ENCODE results near the gene EEF2. TPM values are rescaled to one million over a fixed set of nuclear protein-coding genes. Genes with fewer than 3 reads are reported as not detected.

EEF2 gene
- total and polyA plus RNA-seq, 2 donors (not counting 1 experiment from before 2014, with no cell fraction given), result 1,449 to 3,167 TPM

DNA sequence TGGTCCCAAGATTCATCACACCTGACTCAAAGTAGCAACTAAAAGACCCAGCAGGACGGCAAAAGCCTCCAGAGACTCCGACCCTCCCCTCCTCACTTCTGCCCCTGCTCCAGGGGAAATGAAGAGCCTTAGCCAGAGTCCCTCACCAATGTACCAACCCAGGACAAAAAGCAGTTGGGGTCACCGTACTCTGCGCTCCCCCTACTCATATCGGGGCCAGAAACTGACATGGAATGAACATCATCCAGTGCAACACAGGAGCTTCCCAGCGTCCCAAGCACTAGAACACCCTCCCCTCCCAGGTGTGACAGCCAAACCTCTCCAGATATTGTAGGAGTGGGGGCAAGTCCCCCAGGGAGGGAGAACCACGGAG, 1.7 kb downstream of the EEF2 start:
- Histone ChIP-seq H3K4me2 (replicated peaks; ENCODE audit: low read depth, low read length, poor library complexity, severe bottlenecking) (peak overlapping the region; percentile 76), H2AFZ (ENCODE audit: insufficient read depth, low read depth, low read length, poor library complexity, severe bottlenecking) (no peak overlapping the region), H3K36me3 (replicated peaks in 1 of 2; ENCODE audit: control extremely low read depth in 1 of 2, control insufficient read depth in 1 of 2, extremely low read depth in 1 of 2, insufficient read depth in 2 of 2, low read length in 1 of 2) (peaks cover 3 to 58% of the 10 kb centered on the region in 2 experiments), H3K4me3 (ENCODE audit: control extremely low read depth in 1 of 5, extremely low read depth in 1 of 5, insufficient read depth in 1 of 5, low read depth in 2 of 5, low read length in 4 of 5) (peak overlapping the region in 2 of 5 experiments; percentile 75 to 93), H3K79me2 (ENCODE audit: control insufficient read depth, insufficient read depth, low read length) (peaks cover 43% of the 10 kb centered on the region), H3K4me1 (ENCODE audit: control insufficient read depth in 2 of 2, insufficient read depth in 2 of 2, low read length in 2 of 2) (peaks cover 34 to 47% of the 10 kb centered on the region in 2 donors), H3K9me3 (ENCODE audit: control extremely low read depth in 1 of 3, control insufficient read depth in 2 of 3, insufficient read depth in 1 of 3, low read length in 2 of 3) (peaks cover 0 to 7% (median 0%) of the 10 kb centered on the region in 3 donors), H4K20me1 (ENCODE audit: control insufficient read depth, insufficient read depth, low read length, poor library complexity, severe bottlenecking) (peaks cover 67% of the 10 kb centered on the region), H3K27me3 (replicated peaks in 1 of 4; ENCODE audit: control extremely low read depth in 1 of 4, control insufficient read depth in 3 of 4, insufficient read depth in 4 of 4, low read length in 3 of 4) (no peaks in the 10 kb centered on the region), H3K27ac (ENCODE audit: low read length in 2 of 2) (peak overlapping the region; percentile 78 to 90), H3K9ac (ENCODE audit: low read length) (peak overlapping the region; percentile 80)
- H3K27me3 Mint-ChIP-seq, result no peaks in the 10 kb centered on the region
- H3K4me3 Mint-ChIP-seq, result peak overlapping the region; percentile 98
- peaks cover 57% of the 10 kb centered on the region for H3K4me1 Mint-ChIP-seq
- WGBS (ENCODE audit: insufficient coverage), result 76% methylated on average over 6 of the region's 7 CpGs
- TF ChIP-seq EZH2 (IDR thresholded peaks at IDR 0.05; ENCODE audit: borderline replicate concordance, insufficient read depth, low read depth, low read length, poor library complexity, severe bottlenecking), result no peak
- TF ChIP-seq CTCF (IDR thresholded peaks at IDR 0.05), result no peak
- POLR2A ChIA-PET, result interaction anchor here (0.6 to 2.7 kb wide), 3 partner anchors 11 to 589 kb away, joined by 3 to 13 read pairs (median 5); partner anchors contain the start of gene PIAS4
- CTCF ChIA-PET, result interaction anchor here (1.1 to 3.0 kb wide), 4 partner anchors 12 to 218 kb away, joined by 3 to 45 read pairs (median 14); partner anchors contain the start of gene DAPK3
- ATAC-seq (ENCODE audit: low read depth) (no peak), DNase-seq (no peak)
- intact Hi-C loops (cut with micrococcal nuclease), result no loop called here
- H3K9me3 Mint-ChIP-seq (ENCODE audit: insufficient read depth), result no peaks in the 10 kb centered on the region
- H3K27ac Mint-ChIP-seq, result peak overlapping the region; percentile 97
